Common myeloid progenitor, CD34-positive (primary cell): ENCODE data around the gene OTUB2.
"Not testable (repeated sequence)": the region's sequence is repeated elsewhere in the genome, so short reads cannot be mapped to it uniquely, and the experiment has no call there.

Experiments used
- CTCF ChIA-PET: fragments of 350-600 bp; sonication (Branson Sonifier 250); formaldehyde crosslinking; loops from one replicate; lab custom pipeline; 2021; ENCODE audit warnings: antibody characterized with exemption; lab: Charles Lee
- POLR2A ChIA-PET: fragments of 350-600 bp; sonication (Branson Sonifier 250); formaldehyde crosslinking; loops from one replicate; lab custom pipeline; 2021; ENCODE audit warnings: antibody characterized with exemption; lab: Charles Lee
- DNase-seq, 3 donors: peaks; one replicate each; pipeline versions ENCODE4 v3.0.0 to v3.0.0-alpha.2; 2013
- H3K27ac ChIP-seq, 2 experiments: 1 replicate in 1 of 2; 2 replicates in 1 of 2; pipeline ENCODE4 v1.7.0; 2013; ENCODE audit warnings: inconsistent platforms in 2 of 2, low read length in 2 of 2, mild to moderate bottlenecking in 2 of 2, low read depth in 1 of 2, moderate library complexity in 1 of 2; ENCODE audit not compliant: severe bottlenecking in 2 of 2, insufficient read depth in 1 of 2, poor library complexity in 1 of 2
- H3K27me3 ChIP-seq, 5 experiments: replicated peaks in 2 of 5; 1 replicate in 3 of 5; 2 replicates in 2 of 5; pipeline versions ENCODE4 v1.6.1 to v1.7.0; 2013; ENCODE audit warnings: low read length in 4 of 5, mild to moderate bottlenecking in 2 of 5, moderate library complexity in 2 of 5, inconsistent platforms in 1 of 5; ENCODE audit not compliant: insufficient read depth in 5 of 5, control insufficient read depth in 4 of 5
- H3K36me3 ChIP-seq, 4 experiments: 1 replicate in 2 of 4; 2 replicates in 2 of 4; pipeline versions ENCODE4 v1.6.1 to v1.7.0; 2013; ENCODE audit warnings: low read length in 3 of 4, control low read depth in 1 of 4, mild to moderate bottlenecking in 1 of 4; ENCODE audit not compliant: control insufficient read depth in 4 of 4, insufficient read depth in 4 of 4
- H3K4me1 ChIP-seq, 4 experiments: 1 replicate in 3 of 4; 2 replicates in 1 of 4; pipeline versions ENCODE4 v1.6.1 to v1.7.1; 2013; ENCODE audit warnings: low read length in 3 of 4, mild to moderate bottlenecking in 3 of 4, control low read depth in 1 of 4, inconsistent platforms in 1 of 4, moderate library complexity in 1 of 4; ENCODE audit not compliant: control insufficient read depth in 4 of 4, insufficient read depth in 4 of 4; ENCODE audit errors: control extremely low read depth in 1 of 4
- H3K4me3 ChIP-seq, 7 experiments: 1 replicate in 4 of 7; 2 replicates in 3 of 7; pipeline versions ENCODE4 v1.5.1 to v1.7.0; 2013; ENCODE audit warnings: mild to moderate bottlenecking in 7 of 7, low read length in 6 of 7, moderate library complexity in 6 of 7, inconsistent platforms in 2 of 7, low read depth in 2 of 7, control low read depth in 1 of 7; ENCODE audit not compliant: insufficient read depth in 4 of 7, control insufficient read depth in 1 of 7; ENCODE audit errors: extremely low read depth in 1 of 7
- H3K9me3 ChIP-seq, 5 experiments: 1 replicate in 4 of 5; 2 replicates in 1 of 5; pipeline versions ENCODE4 v1.6.1 to v1.7.1; 2013; ENCODE audit warnings: low read length in 4 of 5, mild to moderate bottlenecking in 2 of 5, inconsistent platforms in 1 of 5, low read depth in 1 of 5, moderate library complexity in 1 of 5; ENCODE audit not compliant: control insufficient read depth in 4 of 5, insufficient read depth in 2 of 5; ENCODE audit errors: control extremely low read depth in 1 of 5
- WGBS: methylation state at CpG from one replicate; pipeline ENCODE4 v1.1.5; 2013; ENCODE audit not compliant: insufficient coverage; 5-methylcytosine and 5-hydroxymethylcytosine counted together

Gene OTUB2

GRCh38 chr14:94058674-94059138, 32.6 kb downstream of the OTUB2 start:
- Histone ChIP-seq H3K4me1 (no peaks in the 10 kb centered on the region), H3K9me3 (no peaks in the 10 kb centered on the region), H3K4me3 (no peak overlapping the region), H3K27me3 (no peaks in the 10 kb centered on the region), H3K36me3 (peaks cover 34 to 94% (median 72%) of the 10 kb centered on the region in 4 experiments), H3K27ac (no peak overlapping the region)
- POLR2A ChIA-PET = interaction anchor here (0.6 kb wide), 1 partner anchor 73 kb away, joined by 4 read pairs; no protein-coding TSS in a partner anchor
- CTCF ChIA-PET = interaction anchor here (1.0 to 3.5 kb wide), 6 partner anchors 8 to 83 kb away, joined by 3 to 14 read pairs (median 4); no protein-coding TSS in a partner anchor
- DNase-seq = no peak
- WGBS = 100% methylated on average over 4 of the region's 5 CpGs

DNA sequence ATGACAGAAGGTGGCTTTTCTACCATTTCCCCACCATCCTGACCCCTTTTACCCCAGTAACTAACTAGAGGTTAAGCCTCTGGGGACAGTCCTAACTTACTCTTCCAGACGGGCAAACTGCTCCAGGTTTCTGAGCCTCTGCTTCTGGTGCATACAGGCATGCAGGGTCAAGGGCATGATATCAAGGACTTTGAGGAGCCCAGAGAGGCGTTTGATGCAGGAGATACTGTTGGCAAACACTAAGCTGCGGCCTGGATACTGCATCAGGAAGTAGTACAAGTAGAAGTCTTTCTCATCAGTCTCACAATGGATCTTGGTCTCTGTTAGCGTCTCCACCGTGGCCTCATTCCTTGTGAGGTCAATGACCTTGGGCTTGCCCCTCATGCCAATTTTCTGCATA, 33.9 kb downstream of the OTUB2 start:
- peaks cover 30 to 89% (median 61%) of the 10 kb centered on the region in 4 experiments for H3K36me3 ChIP-seq
- no peak for DNase-seq
- H3K9me3 ChIP-seq = no peaks in the 10 kb centered on the region
- no peaks in the 10 kb centered on the region for H3K4me1 ChIP-seq
- H3K4me3 ChIP-seq = no peak overlapping the region
- 98% methylated on average over 5 of the region's 5 CpGs for WGBS
- no peaks in the 10 kb centered on the region for H3K27me3 ChIP-seq
- CTCF ChIA-PET = interaction anchor here (0.8 kb wide), 1 partner anchor 9 kb away, joined by 3 read pairs; no protein-coding TSS in a partner anchor
- no peak overlapping the region for H3K27ac ChIP-seq
- POLR2A ChIA-PET = no interaction called here

- Histone ChIP-seq H3K9me3 (peaks cover 0 to 2% (median 0%) of the 10 kb centered on the region in 5 experiments), H3K4me3 (no peak overlapping the region), H3K4me1 (no peaks in the 10 kb centered on the region), H3K27me3 (no peaks in the 10 kb centered on the region), H3K36me3 (peaks cover 21 to 65% (median 41%) of the 10 kb centered on the region in 4 experiments), H3K27ac (no peak overlapping the region)
- WGBS = 92% methylated on average over 6 of the region's 9 CpGs
- POLR2A ChIA-PET = no interaction called here
- no peak for DNase-seq
- CTCF ChIA-PET = no interaction called here
Observed at GRCh38 chr14:94062344-94062940, 36.3 kb downstream of the OTUB2 start.

DNA sequence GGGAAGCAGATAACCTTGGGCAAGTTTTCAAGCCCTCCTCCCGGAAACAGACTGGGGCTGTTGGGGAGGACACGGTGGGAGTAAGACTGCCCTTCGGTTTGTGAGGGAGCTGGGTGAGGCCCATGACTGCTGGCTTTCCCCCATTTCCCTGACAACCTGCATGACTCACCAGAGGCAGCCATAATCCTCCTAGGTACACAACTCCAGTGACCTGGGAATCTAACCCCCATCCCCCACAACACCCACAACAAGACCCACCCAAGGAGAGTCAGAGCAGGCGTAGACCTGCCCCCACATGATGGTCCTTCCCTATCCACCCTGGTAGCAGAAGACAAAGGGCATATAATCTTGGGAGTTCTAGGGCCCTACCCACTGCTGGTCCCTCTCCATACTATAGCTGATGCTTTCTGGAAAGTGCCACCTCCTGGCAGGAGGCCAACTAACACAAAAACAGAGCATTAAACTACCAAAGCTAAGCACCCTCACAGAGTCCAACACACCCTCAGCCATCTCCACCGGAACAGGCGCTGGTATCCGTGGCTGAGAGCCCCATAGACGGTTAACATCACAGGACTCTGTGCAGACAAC, 40.0 kb downstream of the OTUB2 start:
- WGBS = 100% methylated on average over 5 of the region's 8 CpGs
- Histone ChIP-seq H3K36me3 (peaks cover 6 to 28% (median 11%) of the 10 kb centered on the region in 4 experiments), H3K9me3 (peaks cover 1 to 15% (median 5%) of the 10 kb centered on the region in 5 experiments), H3K4me3 (no peak overlapping the region), H3K4me1 (no peaks in the 10 kb centered on the region), H3K27ac (no peak overlapping the region), H3K27me3 (no peaks in the 10 kb centered on the region)
- POLR2A ChIA-PET = no interaction called here
- no peak for DNase-seq
- CTCF ChIA-PET = interaction anchor here (1.0 to 3.4 kb wide), 2 partner anchors 13 kb away, joined by 3 to 15 read pairs; no protein-coding TSS in a partner anchor

- DNase-seq, H3K4me3 ChIP-seq, H3K27ac ChIP-seq, POLR2A ChIA-PET, H3K27me3 ChIP-seq, H3K4me1 ChIP-seq, CTCF ChIA-PET: not testable (repeated sequence)
- 92% methylated on average over 2 of the region's 3 CpGs for WGBS
- H3K36me3 ChIP-seq = peaks cover 0 to 27% (median 6%) of the 10 kb centered on the region in 4 experiments
- peaks cover 5 to 40% (median 11%) of the 10 kb centered on the region in 5 experiments for H3K9me3 ChIP-seq
Observed at GRCh38 chr14:94072076-94072475, 45.9 kb downstream of the OTUB2 start.

GRCh38 chr14:94074534-94074933, 48.4 kb downstream of the OTUB2 start:
- Histone ChIP-seq H3K27me3 (no peaks in the 10 kb centered on the region), H3K4me3 (no peak overlapping the region), H3K9me3 (peaks cover 4 to 32% (median 9%) of the 10 kb centered on the region in 5 experiments), H3K4me1 (peaks cover 5 to 23% (median 11%) of the 10 kb centered on the region in 4 experiments), H3K27ac (no peak overlapping the region), H3K36me3 (peaks cover 0 to 41% (median 18%) of the 10 kb centered on the region in 4 experiments)
- WGBS = 100% methylated on average over 1 of the region's 3 CpGs
- POLR2A ChIA-PET = no interaction called here
- CTCF ChIA-PET = no interaction called here
- DNase-seq = no peak

DNA sequence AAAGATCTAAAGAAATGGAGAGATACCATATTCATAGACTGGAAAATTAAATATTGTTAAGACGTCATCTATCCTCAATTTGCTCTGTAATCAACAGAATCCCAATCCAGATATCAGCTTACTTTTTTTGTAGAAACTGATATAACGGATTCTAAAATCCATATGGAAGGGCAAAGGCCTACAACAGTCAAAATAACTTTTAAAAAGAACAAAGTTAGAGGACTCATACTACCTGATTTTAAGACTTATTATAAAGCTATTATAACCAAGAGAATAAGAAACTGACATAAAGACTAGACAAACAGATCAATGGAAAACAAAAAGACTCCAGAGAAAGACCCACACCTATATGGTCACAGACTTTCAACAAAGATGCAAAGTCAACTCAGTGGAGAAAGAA, 48.9 kb downstream of the OTUB2 start:
- 100% methylated on average over 1 of the region's 2 CpGs for WGBS

More for the DNA sequence above, 48.9 kb downstream of the OTUB2 start:
- no peak overlapping the region for H3K4me3 ChIP-seq
- H3K9me3 ChIP-seq = peaks cover under 1 to 28% (median 9%) of the 10 kb centered on the region in 5 experiments
- H3K27ac ChIP-seq = no peak overlapping the region
- peaks cover 0 to 41% (median 18%) of the 10 kb centered on the region in 4 experiments for H3K36me3 ChIP-seq
- no peaks in the 10 kb centered on the region for H3K27me3 ChIP-seq
- H3K4me1 ChIP-seq = peaks cover 10 to 27% (median 16%) of the 10 kb centered on the region in 4 experiments
- no peak for DNase-seq
- POLR2A ChIA-PET = no interaction called here
- CTCF ChIA-PET = no interaction called here
